T-cell (primary cell): ENCODE measurements around the gene CSK. TPM values are rescaled to one million over a fixed set of nuclear protein-coding genes. Genes with fewer than 3 reads are reported as not detected.
"Not testable (repeated sequence)": the region's sequence is repeated elsewhere in the genome, so short reads cannot be mapped to it uniquely, and the experiment has no call there.

Experiments
- ATAC-seq, 4 experiments: fragments of 200-7000 bp in 3 of 4; fragments of 150-1000 bp in 1 of 4; cut with Tn5 transposase; replicated peaks in 1 of 4; 1 replicate in 3 of 4; 2 replicates in 1 of 4; pipeline ENCODE4 v1.10.0; 2021; ENCODE audit warnings: moderate library complexity in 3 of 4, mild to moderate bottlenecking in 2 of 4, moderate number of reproducible peaks in 1 of 4
- CTCF ChIA-PET, 2 donors: fragments of 300-600 bp; sonication (Branson Sonifier 250); formaldehyde crosslinking; loops; one replicate each; lab custom pipeline; 2022; ENCODE audit warnings: antibody characterized with exemption in 2 of 2; lab: Charles Lee
- POLR2A ChIA-PET, 2 donors: fragments of 300-600 bp; sonication (Branson Sonifier 250); formaldehyde crosslinking; loops; one replicate each; lab custom pipeline; 2022; ENCODE audit warnings: antibody characterized with exemption in 2 of 2; lab: Charles Lee
- DNase-seq, 35 experiments: peaks; one replicate each; pipeline versions ENCODE4 v3.0.0 to v3.0.0-alpha.2; 2013 to 2023
- H3K27ac ChIP-seq: one replicate; pipeline ENCODE4 v1.5.1; 2013; ENCODE audit warnings: low read length
- H3K27me3 ChIP-seq, 2 experiments: replicated peaks in 1 of 2; 1 replicate in 1 of 2; 2 replicates in 1 of 2; pipeline versions ENCODE4 v1.6.1 to v1.7.0; 2013; ENCODE audit warnings: low read length in 1 of 2, mixed read lengths in 1 of 2; ENCODE audit not compliant: control insufficient read depth in 2 of 2, insufficient read depth in 2 of 2; ENCODE audit errors: extremely low read depth in 1 of 2
- H3K36me3 ChIP-seq, 2 donors: 1 replicate in 1 of 2; 2 replicates in 1 of 2; pipeline versions ENCODE4 v1.6.1 to v1.7.0; 2013; ENCODE audit warnings: low read length in 1 of 2; ENCODE audit not compliant: control insufficient read depth in 2 of 2, insufficient read depth in 1 of 2; ENCODE audit errors: extremely low read depth in 1 of 2
- H3K4me1 ChIP-seq, 2 experiments: 1 replicate in 1 of 2; 2 replicates in 1 of 2; pipeline versions ENCODE4 v1.6.1 to v1.7.0; 2013; ENCODE audit warnings: low read length in 2 of 2, mixed read lengths in 1 of 2; ENCODE audit not compliant: insufficient read depth in 2 of 2, control insufficient read depth in 1 of 2; ENCODE audit errors: extremely low read depth in 1 of 2
- H3K4me3 ChIP-seq, 2 donors: 1 replicate in 1 of 2; 2 replicates in 1 of 2; pipeline versions ENCODE4 v1.5.1 to v1.7.0; 2013; ENCODE audit warnings: mild to moderate bottlenecking in 2 of 2, low read length in 1 of 2, moderate library complexity in 1 of 2; ENCODE audit not compliant: control insufficient read depth in 1 of 2; ENCODE audit errors: extremely low read depth in 1 of 2
- H3K9me3 ChIP-seq: 2 replicates; pipeline ENCODE4 v1.7.0; 2013
- H3K27ac Mint-ChIP-seq, 2 donors: one replicate each; pipeline ENCODE4 v1.8.0; 2020 to 2021; ENCODE audit warnings: mild to moderate bottlenecking in 2 of 2, mixed read lengths in 2 of 2
- H3K27me3 Mint-ChIP-seq, 2 donors: one replicate each; pipeline ENCODE4 v1.8.0; 2021 to 2022; ENCODE audit warnings: mixed read lengths in 2 of 2
- H3K36me3 Mint-ChIP-seq: one replicate; pipeline ENCODE4 v1.8.0; 2021; ENCODE audit warnings: mixed read lengths
- H3K4me1 Mint-ChIP-seq, 3 donors: one replicate each; pipeline ENCODE4 v1.8.0; 2020 to 2022; ENCODE audit warnings: mixed read lengths in 3 of 3, mild to moderate bottlenecking in 1 of 3
- H3K4me3 Mint-ChIP-seq, 3 donors: one replicate each; pipeline ENCODE4 v1.8.0; 2020 to 2022; ENCODE audit warnings: mild to moderate bottlenecking in 3 of 3, mixed read lengths in 3 of 3, moderate library complexity in 3 of 3
- H3K9me3 Mint-ChIP-seq, 3 donors: one replicate each; pipeline ENCODE4 v1.8.0; 2020 to 2022; ENCODE audit warnings: mixed read lengths in 3 of 3
- WGBS: methylation state at CpG from one replicate; pipeline ENCODE4 v1.1.5; 2013; ENCODE audit warnings: missing lambda C conversion rate; ENCODE audit not compliant: insufficient coverage; 5-methylcytosine and 5-hydroxymethylcytosine counted together
- total RNA-seq, 35 experiments: library from RNA in 6 of 35; stranded (reverse) in 6 of 35; fragments of 120-200 nt in 1 of 35; gene quantifications; one replicate each; pipeline versions ENCODE4 v1.2.1 to v1.2.4 and lab custom pipeline; 2013 to 2026

The CSK gene
- total RNA-seq, 5 donors from 2014 or later (not counting 1 experiment from before 2014, with no cell fraction given) = 198 to 296 (median 271) TPM

GRCh38 chr15:74783808-74784175 lies 1.9 kb downstream of the CSK start:
- Mint-ChIP-seq H3K9me3 (no peaks in the 10 kb centered on the region), H3K4me3 (peak overlapping the region; percentile 84 to 93 (median 93)), H3K36me3 (no peaks in the 10 kb centered on the region), H3K27me3 (no peaks in the 10 kb centered on the region), H3K4me1 (peaks cover 78 to 83% (median 80%) of the 10 kb centered on the region in 3 donors), H3K27ac (peak overlapping the region; percentile 97 to 99)
- no peak for ATAC-seq
- Histone ChIP-seq H3K4me3 (peak overlapping the region; percentile 90 to 95), H3K27ac (peak overlapping the region; percentile 93), H3K27me3 (no peaks in the 10 kb centered on the region), H3K4me1 (peaks cover 47 to 89% of the 10 kb centered on the region in 2 experiments), H3K36me3 (peaks cover 0 to 10% of the 10 kb centered on the region in 2 donors), H3K9me3 (no peaks in the 10 kb centered on the region)
- no peak for DNase-seq
- CTCF ChIA-PET = interaction anchor here (1.0 to 10.2 kb wide), 4 partner anchors 10 to 13 kb away, joined by 3 to 158 read pairs (median 4); no protein-coding TSS in a partner anchor
- POLR2A ChIA-PET = interaction anchor here (0.7 to 2.8 kb wide), 3 partner anchors 9 to 85 kb away, joined by 3 to 9 read pairs (median 3); no protein-coding TSS in a partner anchor
- WGBS = 0% methylated on average over 2 of the region's 3 CpGs

- ATAC-seq = no peak
- H3K27ac Mint-ChIP-seq = peak overlapping the region; percentile 99 to 100
- no peaks in the 10 kb centered on the region for H3K27me3 Mint-ChIP-seq
- Histone ChIP-seq H3K36me3 (peaks cover 0 to 15% of the 10 kb centered on the region in 2 donors), H3K9me3 (no peaks in the 10 kb centered on the region), H3K4me1 (peaks cover 43 to 89% of the 10 kb centered on the region in 2 experiments), H3K27ac (peak overlapping the region; percentile 93), H3K27me3 (no peaks in the 10 kb centered on the region), H3K4me3 (peak overlapping the region; percentile 90 to 95)
- H3K4me1 Mint-ChIP-seq = peaks cover 78 to 83% (median 80%) of the 10 kb centered on the region in 3 donors
- WGBS = 0% methylated on average over 3 of the region's 8 CpGs
- no peaks in the 10 kb centered on the region for H3K9me3 Mint-ChIP-seq
- H3K4me3 Mint-ChIP-seq = peak overlapping the region; percentile 84 to 93 (median 93)
- peaks cover 2% of the 10 kb centered on the region for H3K36me3 Mint-ChIP-seq
- DNase-seq = no peak
- POLR2A ChIA-PET = interaction anchor here (0.7 to 2.8 kb wide), 2 partner anchors 9 to 84 kb away, joined by 3 to 9 read pairs; no protein-coding TSS in a partner anchor
- CTCF ChIA-PET = interaction anchor here (0.7 to 10.2 kb wide), 7 partner anchors 9 to 669 kb away, joined by 3 to 158 read pairs (median 3); no protein-coding TSS in a partner anchor
These were observed 2.7 kb downstream of the CSK start for GRCh38 chr15:74784426-74785193.

- Histone ChIP-seq H3K27ac (peak overlapping the region; percentile 93), H3K9me3 (no peaks in the 10 kb centered on the region), H3K36me3 (peaks cover 0 to 23% of the 10 kb centered on the region in 2 donors), H3K27me3 (no peaks in the 10 kb centered on the region), H3K4me3 (peak overlapping the region; percentile 90 to 95), H3K4me1 (peaks cover 43 to 89% of the 10 kb centered on the region in 2 experiments)
- Mint-ChIP-seq H3K36me3 (peaks cover 4% of the 10 kb centered on the region), H3K9me3 (no peaks in the 10 kb centered on the region), H3K27ac (peak overlapping the region; percentile 99 to 100), H3K4me3 (peak overlapping the region; percentile 84 to 93 (median 93)), H3K4me1 (peaks cover 78 to 83% (median 79%) of the 10 kb centered on the region in 3 donors), H3K27me3 (no peaks in the 10 kb centered on the region)
- WGBS = 0% methylated on average over 6 of the region's 13 CpGs
- POLR2A ChIA-PET = interaction anchor here in 1 of 2 donors (2.8 kb wide), 1 partner anchor 8 kb away, joined by 9 read pairs; no protein-coding TSS in a partner anchor
- CTCF ChIA-PET = interaction anchor here (0.6 to 10.2 kb wide), 9 partner anchors 8 to 669 kb away, joined by 3 to 158 read pairs (median 3); no protein-coding TSS in a partner anchor
- DNase-seq = peak in 4 of 35 experiments; percentile 26 to 61 (median 36)
- ATAC-seq = no peak
These were observed 3.5 kb downstream of the CSK start for GRCh38 chr15:74785194-74786032.

- H3K36me3 Mint-ChIP-seq, H3K27me3 ChIP-seq, DNase-seq, ATAC-seq, H3K9me3 ChIP-seq, H3K27me3 Mint-ChIP-seq, H3K9me3 Mint-ChIP-seq: not testable (repeated sequence)
- 7% methylated on average over 6 of the region's 12 CpGs for WGBS
- ChIA-PET POLR2A (interaction anchor here in 1 of 2 donors (1.5 kb wide), 1 partner anchor 9 kb away, joined by 4 read pairs; no protein-coding TSS in a partner anchor), CTCF (interaction anchor here in 1 of 2 donors (2.7 to 3.3 kb wide), 2 partner anchors 9 to 16 kb away, joined by 65 to 93 read pairs; no protein-coding TSS in a partner anchor)
- Histone ChIP-seq H3K4me1 (peaks cover 44 to 87% of the 10 kb centered on the region in 2 experiments), H3K4me3 (peak overlapping the region; percentile 90 to 95), H3K27ac (peak overlapping the region; percentile 93), H3K36me3 (peaks cover 0 to 29% of the 10 kb centered on the region in 2 donors)
- H3K27ac Mint-ChIP-seq = peak overlapping the region; percentile 99 to 100
- peaks cover 78 to 83% (median 78%) of the 10 kb centered on the region in 3 donors for H3K4me1 Mint-ChIP-seq
- peak overlapping the region; percentile 84 to 93 (median 93) for H3K4me3 Mint-ChIP-seq
These were observed 4.2 kb downstream of the CSK start for GRCh38 chr15:74786081-74786480.

GRCh38 chr15:74786551-74787165 lies 4.8 kb downstream of the CSK start:
- no peaks in the 10 kb centered on the region for H3K9me3 ChIP-seq
- peak overlapping the region; percentile 90 to 95 for H3K4me3 ChIP-seq
- no peaks in the 10 kb centered on the region for H3K9me3 Mint-ChIP-seq
- peak overlapping the region; percentile 93 for H3K27ac ChIP-seq
- DNase-seq (no peak), ATAC-seq (no peak)
- no CpG with 5 or more reads among the region's 7 CpGs for WGBS
- peaks cover 9% of the 10 kb centered on the region for H3K36me3 Mint-ChIP-seq
- POLR2A ChIA-PET = interaction anchor here (0.6 to 1.9 kb wide), 6 partner anchors 7 to 55 kb away, joined by 3 to 15 read pairs (median 4); no protein-coding TSS in a partner anchor
- H3K4me1 ChIP-seq = peaks cover 48 to 84% of the 10 kb centered on the region in 2 experiments
- peak overlapping the region; percentile 99 to 100 for H3K27ac Mint-ChIP-seq
- peaks cover 78 to 83% (median 79%) of the 10 kb centered on the region in 3 donors for H3K4me1 Mint-ChIP-seq
- H3K36me3 ChIP-seq = peaks cover 0 to 30% of the 10 kb centered on the region in 2 donors
- no peaks in the 10 kb centered on the region for H3K27me3 ChIP-seq
- no peaks in the 10 kb centered on the region for H3K27me3 Mint-ChIP-seq
- H3K4me3 Mint-ChIP-seq = peak overlapping the region; percentile 84 to 93 (median 93)
- CTCF ChIA-PET = interaction anchor here in 1 of 2 donors (0.6 to 3.3 kb wide), 8 partner anchors 10 to 165 kb away, joined by 3 to 93 read pairs (median 15); no protein-coding TSS in a partner anchor
